ENCODE measurements around the gene FNIP2. TPM values are rescaled to one million over a fixed set of nuclear protein-coding genes. Genes with fewer than 3 reads are reported as not detected.
"Not testable (repeated sequence)": the region's sequence is repeated elsewhere in the genome, so short reads cannot be mapped to it uniquely, and the experiment has no call there.

Gene FNIP2
- total and polyA plus RNA-seq, 3 experiments from 2014 or later = 5.1 to 13.3 (median 11.7) TPM

- no peaks in the 10 kb centered on the region for H3K9me3 ChIP-seq (ENCODE audit: low read length)
- no peaks in the 10 kb centered on the region for H3K27me3 ChIP-seq (ENCODE audit: insufficient read depth, low read length, poor library complexity, severe bottlenecking)
- Mint-ChIP-seq H3K9me3 (peaks cover 0 to 3% (median 2%) of the 10 kb centered on the region in 5 donors), H3K4me1 (no peaks in the 10 kb centered on the region), H3K36me3 (peaks cover 0 to 4% (median 0%) of the 10 kb centered on the region in 3 donors), H3K27ac (no peak overlapping the region), H3K4me3 (no peak overlapping the region), H3K27me3 (peaks cover 12 to 47% of the 10 kb centered on the region in 2 donors)
- H3K4me3 ChIP-seq (ENCODE audit: low read length) = no peak overlapping the region
- H3K27ac ChIP-seq (ENCODE audit: low read depth, low read length) = no peak overlapping the region
- CTCF ChIA-PET = no interaction called here
- H3K4me1 ChIP-seq (ENCODE audit: insufficient read depth, low read length) = no peaks in the 10 kb centered on the region
- H3K36me3 ChIP-seq (ENCODE audit: insufficient read depth, low read length) = no peaks in the 10 kb centered on the region
- POLR2A ChIA-PET = no interaction called here
- no peak for DNase-seq
Observed at GRCh38 chr4:158756588-158756987, 12.2 kb upstream of the FNIP2 start.

- Mint-ChIP-seq H3K4me3 (no peak overlapping the region), H3K27ac (no peak overlapping the region), H3K36me3 (peaks cover 0 to 4% (median 0%) of the 10 kb centered on the region in 3 donors), H3K4me1 (no peaks in the 10 kb centered on the region), H3K27me3 (peaks cover 12 to 59% of the 10 kb centered on the region in 2 donors), H3K9me3 (peaks cover 0 to 3% (median 2%) of the 10 kb centered on the region in 5 donors)
- no peaks in the 10 kb centered on the region for H3K4me1 ChIP-seq (ENCODE audit: insufficient read depth, low read length)
- H3K27ac ChIP-seq (ENCODE audit: low read depth, low read length) = no peak overlapping the region
- no peaks in the 10 kb centered on the region for H3K9me3 ChIP-seq (ENCODE audit: low read length)
- no peak overlapping the region for H3K4me3 ChIP-seq (ENCODE audit: low read length)
- H3K36me3 ChIP-seq (ENCODE audit: insufficient read depth, low read length) = no peaks in the 10 kb centered on the region
- ChIA-PET CTCF (no interaction called here), POLR2A (no interaction called here)
- H3K27me3 ChIP-seq (ENCODE audit: insufficient read depth, low read length, poor library complexity, severe bottlenecking) = no peaks in the 10 kb centered on the region
- DNase-seq = no peak
Observed at GRCh38 chr4:158758142-158758541, 10.7 kb upstream of the FNIP2 start.

- Mint-ChIP-seq H3K27me3 (peaks cover 12 to 59% of the 10 kb centered on the region in 2 donors), H3K36me3 (peaks cover 0 to 4% (median 0%) of the 10 kb centered on the region in 3 donors), H3K4me1 (no peaks in the 10 kb centered on the region), H3K9me3 (peaks cover 0 to 3% (median 2%) of the 10 kb centered on the region in 5 donors), H3K4me3 (no peak overlapping the region), H3K27ac (no peak overlapping the region)
- ChIA-PET POLR2A (no interaction called here), CTCF (no interaction called here)
- Histone ChIP-seq H3K36me3 (ENCODE audit: insufficient read depth, low read length) (no peaks in the 10 kb centered on the region), H3K9me3 (ENCODE audit: low read length) (no peaks in the 10 kb centered on the region), H3K4me3 (ENCODE audit: low read length) (no peak overlapping the region), H3K27ac (ENCODE audit: low read depth, low read length) (no peak overlapping the region), H3K4me1 (ENCODE audit: insufficient read depth, low read length) (no peaks in the 10 kb centered on the region), H3K27me3 (ENCODE audit: insufficient read depth, low read length, poor library complexity, severe bottlenecking) (no peaks in the 10 kb centered on the region)
- no peak for DNase-seq
Observed at GRCh38 chr4:158758703-158759102, 10.1 kb upstream of the FNIP2 start.

GRCh38 chr4:158759539-158759938 is 9.3 kb upstream of the FNIP2 start:
- H3K36me3 ChIP-seq (ENCODE audit: insufficient read depth, low read length); H3K36me3 Mint-ChIP-seq; H3K4me3 Mint-ChIP-seq; H3K4me3 ChIP-seq (ENCODE audit: low read length); H3K4me1 ChIP-seq (ENCODE audit: insufficient read depth, low read length); DNase-seq; H3K27ac Mint-ChIP-seq; H3K9me3 ChIP-seq (ENCODE audit: low read length); H3K27me3 ChIP-seq (ENCODE audit: insufficient read depth, low read length, poor library complexity, severe bottlenecking); CTCF ChIA-PET; H3K27ac ChIP-seq (ENCODE audit: low read depth, low read length); H3K4me1 Mint-ChIP-seq; POLR2A ChIA-PET; H3K9me3 Mint-ChIP-seq: not testable (repeated sequence)
- H3K27me3 Mint-ChIP-seq = peaks cover 12 to 55% of the 10 kb centered on the region in 2 donors

- Histone ChIP-seq H3K4me1 (ENCODE audit: insufficient read depth, low read length) (no peaks in the 10 kb centered on the region), H3K27me3 (ENCODE audit: insufficient read depth, low read length, poor library complexity, severe bottlenecking) (no peaks in the 10 kb centered on the region), H3K36me3 (ENCODE audit: insufficient read depth, low read length) (no peaks in the 10 kb centered on the region), H3K4me3 (ENCODE audit: low read length) (no peak overlapping the region), H3K9me3 (ENCODE audit: low read length) (no peaks in the 10 kb centered on the region), H3K27ac (ENCODE audit: low read depth, low read length) (no peak overlapping the region)
- H3K27me3 Mint-ChIP-seq = peaks cover 10 to 54% of the 10 kb centered on the region in 2 donors
- H3K27ac Mint-ChIP-seq = no peak overlapping the region
- CTCF ChIA-PET = no interaction called here
- H3K36me3 Mint-ChIP-seq = peaks cover 0 to 4% (median 0%) of the 10 kb centered on the region in 3 donors
- DNase-seq = no peak
- no peak overlapping the region for H3K4me3 Mint-ChIP-seq
- POLR2A ChIA-PET = no interaction called here
- H3K9me3 Mint-ChIP-seq = peaks cover 0 to 3% (median 2%) of the 10 kb centered on the region in 5 donors
- H3K4me1 Mint-ChIP-seq = no peaks in the 10 kb centered on the region
Observed at GRCh38 chr4:158760866-158761265, 8.0 kb upstream of the FNIP2 start.

- peaks cover 2 to 39% of the 10 kb centered on the region in 2 donors for H3K27me3 Mint-ChIP-seq
- POLR2A ChIA-PET = no interaction called here
- CTCF ChIA-PET = no interaction called here
- peaks cover 0 to 3% (median 0%) of the 10 kb centered on the region in 5 donors for H3K9me3 Mint-ChIP-seq
- H3K4me3 Mint-ChIP-seq = peak overlapping the region in 1 of 7 donors; percentile 11
- no peaks in the 10 kb centered on the region for H3K36me3 Mint-ChIP-seq
- H3K4me3 ChIP-seq (ENCODE audit: low read length) = no peak overlapping the region
- H3K4me1 Mint-ChIP-seq = peaks cover 0 to 4% (median 1%) of the 10 kb centered on the region in 3 donors
- no peak overlapping the region for H3K27ac Mint-ChIP-seq
- H3K27me3 ChIP-seq (ENCODE audit: insufficient read depth, low read length, poor library complexity, severe bottlenecking) = no peaks in the 10 kb centered on the region
- H3K36me3 ChIP-seq (ENCODE audit: insufficient read depth, low read length) = no peaks in the 10 kb centered on the region
- no peak for DNase-seq
- no peaks in the 10 kb centered on the region for H3K4me1 ChIP-seq (ENCODE audit: insufficient read depth, low read length)
- no peaks in the 10 kb centered on the region for H3K9me3 ChIP-seq (ENCODE audit: low read length)
- H3K27ac ChIP-seq (ENCODE audit: low read depth, low read length) = no peak overlapping the region
Observed at GRCh38 chr4:158762553-158762952, 6.3 kb upstream of the FNIP2 start.

- CTCF ChIA-PET = no interaction called here
- H3K9me3 Mint-ChIP-seq = no peaks in the 10 kb centered on the region
- POLR2A ChIA-PET = no interaction called here
Observed at GRCh38 chr4:158763462-158763861, 5.4 kb upstream of the FNIP2 start.

GRCh38 chr4:158766434-158767044 is 2.3 kb upstream of the FNIP2 start:
- Mint-ChIP-seq H3K36me3 (peaks cover 0 to 6% (median 0%) of the 10 kb centered on the region in 3 donors), H3K27me3 (peaks cover 0 to 13% of the 10 kb centered on the region in 2 donors), H3K9me3 (no peaks in the 10 kb centered on the region), H3K4me1 (peaks cover 24 to 34% (median 33%) of the 10 kb centered on the region in 3 donors), H3K27ac (peak overlapping the region in 1 of 8 donors; percentile 62), H3K4me3 (peak overlapping the region in 2 of 7 donors; percentile 46 to 96)
- no peaks in the 10 kb centered on the region for H3K36me3 ChIP-seq (ENCODE audit: insufficient read depth, low read length)
- H3K27ac ChIP-seq (ENCODE audit: low read depth, low read length) = no peak overlapping the region
- ChIA-PET POLR2A (no interaction called here), CTCF (no interaction called here)
- no peak overlapping the region for H3K4me3 ChIP-seq (ENCODE audit: low read length)
- H3K27me3 ChIP-seq (ENCODE audit: insufficient read depth, low read length, poor library complexity, severe bottlenecking) = no peaks in the 10 kb centered on the region
- DNase-seq = no peak
- no peaks in the 10 kb centered on the region for H3K9me3 ChIP-seq (ENCODE audit: low read length)
- H3K4me1 ChIP-seq (ENCODE audit: insufficient read depth, low read length) = peaks cover 14% of the 10 kb centered on the region

More at GRCh38 chr4:158763462-158763861, 5.4 kb upstream of the FNIP2 start:
- no peaks in the 10 kb centered on the region for H3K27me3 ChIP-seq (ENCODE audit: insufficient read depth, low read length, poor library complexity, severe bottlenecking)
- H3K36me3 ChIP-seq (ENCODE audit: insufficient read depth, low read length) = no peaks in the 10 kb centered on the region
- Mint-ChIP-seq H3K4me1 (peaks cover 6 to 13% (median 10%) of the 10 kb centered on the region in 3 donors), H3K27me3 (peaks cover 2 to 32% of the 10 kb centered on the region in 2 donors), H3K27ac (no peak overlapping the region), H3K4me3 (peak overlapping the region in 1 of 7 donors; percentile 19), H3K36me3 (peaks cover 0 to 3% (median 0%) of the 10 kb centered on the region in 3 donors)
- no peak overlapping the region for H3K27ac ChIP-seq (ENCODE audit: low read depth, low read length)
- DNase-seq = no peak
- peaks cover 8% of the 10 kb centered on the region for H3K4me1 ChIP-seq (ENCODE audit: insufficient read depth, low read length)
- H3K4me3 ChIP-seq (ENCODE audit: low read length) = no peak overlapping the region
- no peaks in the 10 kb centered on the region for H3K9me3 ChIP-seq (ENCODE audit: low read length)

All from CD8-positive, alpha-beta memory T cell (primary cell).